Adrenal gland (tissue), 12 donors: ENCODE results near the gene KCNJ18. TPM values are rescaled to one million over a fixed set of nuclear protein-coding genes. Genes with fewer than 3 reads are reported as not detected.
"Not testable (repeated sequence)": the region's sequence is repeated elsewhere in the genome, so short reads cannot be mapped to it uniquely, and the experiment has no call there.

ENCODE experiments used
- DNase-seq, 7 donors: peaks; one replicate each; pipeline ENCODE4 v3.0.0-alpha.2; 2019 to 2020
- H3K27ac ChIP-seq, 5 donors: fragments of 200-600 bp; sonication (generic) in 4 of 5; 1 replicate in 3 of 5; 2 replicates in 2 of 5; pipeline versions ENCODE4 v1.5.1 to v1.8.0; 2016 to 2020; ENCODE audit warnings: mild to moderate bottlenecking in 1 of 5
- H3K27me3 ChIP-seq: fragments of 200-600 bp; 2 replicates; pipeline ENCODE4 v1.8.0; 2021
- H3K36me3 ChIP-seq, 2 donors: fragments of 200-600 bp; replicated peaks in 1 of 2; 1 replicate in 1 of 2; 2 replicates in 1 of 2; pipeline versions ENCODE4 v1.5.1 to v1.8.0; 2018 to 2022
- H3K4me1 ChIP-seq, 2 donors: fragments of 200-600 bp; replicated peaks in 1 of 2; 1 replicate in 1 of 2; 2 replicates in 1 of 2; pipeline versions ENCODE4 v1.5.1 to v1.8.0; 2018 to 2021
- H3K4me3 ChIP-seq, 4 donors: fragments of 200-600 bp; sonication (generic) in 3 of 4; one replicate each; pipeline ENCODE4 v1.5.1; 2016 to 2018
- H3K9me3 ChIP-seq, 3 donors: fragments of 200-600 bp; sonication (generic) in 1 of 3; replicated peaks in 1 of 3; 1 replicate in 2 of 3; 2 replicates in 1 of 3; pipeline versions ENCODE4 v1.5.1 to v1.8.0; 2016 to 2021
- WGBS, 4 donors: extraction: QIAGEN DNeasy Blood & Tissue Kit in 2 of 4; methylation state at CpG; one replicate each; pipeline versions ENCODE4 v1.1.5 to v1.1.7; 2013 to 2017; 5-methylcytosine and 5-hydroxymethylcytosine counted together
- intact Hi-C, 2 donors: fragments of 100-400 bp; cut with DNase I; formaldehyde crosslinking; loops; one replicate each; pipeline versions ENCODE4 v1.14.1 to v1.15.0; 2022 to 2023
- polyA plus RNA-seq, 3 donors: library from polyadenylated mRNA; stranded (reverse); fragments of 200-250 nt in 2 of 3; fragments of 350-450 nt in 1 of 3; fragmentation: Illumina TruSeq in 1 of 3; extraction: RNeasy Lipid Tissue Mini Kit (QIAGEN cat#74804) in 1 of 3; gene quantifications; one replicate each; pipeline ENCODE4 v1.2.3, GENCODE V29; 2013 to 2014
- total RNA-seq, 9 donors: library from RNA; depleted of rRNA in 4 of 9; stranded (reverse); fragments of >200 nt in 4 of 9; fragments of 120-200 nt in 1 of 9; fragmentation: NEBNext Ultra II Directional in 1 of 9; extraction: Animal tissue kit (Norgen Biotek cat#: 25700) in 1 of 9; gene quantifications; one replicate each; pipeline versions ENCODE4 v1.1.0 to v1.2.4, GENCODE V29; 2013 to 2023
- donor health status: healthy with polysubstance abuse.
- donor health status: Bipolar disorder and iron deficiency.
- donor health status: DM: yes; HTN: yes; CAD: no.
- donor health status: DM: no; HTN: no; CAD: no.
- donor health status: DM: no; HTN: no; CAD: no.
- donor health status: DM: yes; HTN: yes; CAD: no.

Gene KCNJ18
- total and polyA plus RNA-seq, 12 donors = not detected

DNA sequence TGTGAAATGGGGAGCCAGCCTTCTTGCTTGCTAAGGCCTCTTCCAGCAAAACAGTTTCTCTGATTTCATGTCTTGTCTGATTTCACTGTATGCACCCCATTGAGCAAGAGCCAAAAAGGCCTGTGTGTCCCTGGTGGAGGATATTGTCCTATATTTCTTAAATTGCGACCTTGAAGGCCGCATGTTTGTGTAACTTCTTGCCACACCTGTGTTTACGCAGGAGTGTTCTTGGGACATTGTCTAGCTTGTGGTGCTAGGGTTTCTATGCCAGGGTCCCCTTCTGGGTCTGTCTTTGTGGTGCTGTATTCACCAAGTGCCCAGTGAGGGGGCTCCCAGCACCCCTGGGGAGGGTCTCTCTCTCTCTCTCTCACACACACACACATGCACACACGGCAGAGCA, 6.8 kb downstream of the KCNJ18 start:
- H3K4me3 ChIP-seq, H3K4me1 ChIP-seq, H3K27me3 ChIP-seq, H3K27ac ChIP-seq, H3K36me3 ChIP-seq, DNase-seq, H3K9me3 ChIP-seq: not testable (repeated sequence)
- 64 to 83% (median 73%) methylated on average over 3 to 4 of the region's 4 CpGs for WGBS, 4 donors
- intact Hi-C loops = loop anchor here in 1 of 2 donors (10.0 kb wide), 1 partner anchor 294 kb away; no protein-coding TSS in a partner anchor

DNA sequence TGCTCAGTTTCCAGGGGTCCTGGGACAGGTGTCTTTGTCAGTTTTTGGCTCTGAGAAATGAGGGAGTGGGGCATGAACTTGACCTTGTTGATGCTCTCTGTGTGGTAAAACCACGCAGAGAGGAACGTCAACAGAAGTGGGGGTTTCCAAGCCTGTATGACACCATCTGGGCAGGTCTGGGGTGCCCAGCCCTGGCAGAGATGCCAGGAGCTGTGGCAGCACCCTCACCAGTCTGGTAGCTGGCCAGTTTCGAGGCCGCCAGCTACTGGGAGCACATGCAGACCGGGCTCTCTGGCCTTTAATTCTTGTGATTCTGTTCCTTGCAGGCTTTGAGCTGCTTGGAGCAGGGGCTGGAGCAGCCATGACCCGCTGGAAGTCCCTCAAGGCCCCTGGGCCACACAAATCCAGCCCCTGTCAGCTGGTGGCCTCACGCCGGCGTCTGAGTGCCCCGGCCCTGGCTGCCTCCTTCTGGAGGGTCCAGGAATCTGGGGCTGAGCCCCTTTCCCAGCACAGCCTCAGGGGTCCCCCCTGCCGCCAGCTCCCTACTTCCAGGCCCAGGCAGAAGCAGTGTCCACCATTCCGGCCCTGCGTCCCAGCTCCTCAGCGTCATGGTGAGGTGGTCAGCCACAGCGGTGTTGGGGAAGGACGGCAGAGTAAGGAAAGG, 7.4 kb downstream of the KCNJ18 start:
- H3K9me3 ChIP-seq, DNase-seq, H3K27me3 ChIP-seq, H3K4me1 ChIP-seq, H3K4me3 ChIP-seq, H3K36me3 ChIP-seq, H3K27ac ChIP-seq: not testable (repeated sequence)
- WGBS, 4 donors = 48 to 74% (median 69%) methylated on average over 6 to 16 of the region's 16 CpGs
- intact Hi-C loops = loop anchor here in 1 of 2 donors (10.0 kb wide), 1 partner anchor 295 kb away; no protein-coding TSS in a partner anchor

DNA sequence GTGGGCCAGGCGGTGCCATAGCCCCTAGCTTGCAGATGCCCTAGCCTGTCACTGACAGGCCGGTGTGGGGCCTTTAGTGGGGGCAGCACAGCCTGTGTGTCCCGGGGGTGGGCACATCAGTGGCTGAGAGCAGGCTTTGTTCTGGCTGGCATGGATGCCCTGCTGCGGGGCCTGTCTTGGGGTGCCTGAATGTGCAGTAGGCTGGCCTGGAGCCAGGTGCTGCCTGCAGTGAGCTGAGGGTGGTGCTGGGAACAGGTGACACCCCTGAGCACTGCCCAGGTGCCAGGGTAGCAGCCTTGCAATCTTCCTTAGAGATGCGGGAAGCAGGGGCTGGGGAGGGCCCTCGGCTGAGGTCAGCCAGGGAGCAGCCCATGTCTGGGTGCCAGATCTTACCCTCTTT, 8.8 kb downstream of the KCNJ18 start:
- intact Hi-C loops, H3K9me3 ChIP-seq, DNase-seq, H3K4me3 ChIP-seq, H3K27me3 ChIP-seq, H3K4me1 ChIP-seq, H3K36me3 ChIP-seq, H3K27ac ChIP-seq: not testable (repeated sequence)
- WGBS, 4 donors = 75 to 86% methylated on average over 4 to 5 of the region's 6 CpGs; no CpG with 5 or more reads in 2 of the 4 donors

DNA sequence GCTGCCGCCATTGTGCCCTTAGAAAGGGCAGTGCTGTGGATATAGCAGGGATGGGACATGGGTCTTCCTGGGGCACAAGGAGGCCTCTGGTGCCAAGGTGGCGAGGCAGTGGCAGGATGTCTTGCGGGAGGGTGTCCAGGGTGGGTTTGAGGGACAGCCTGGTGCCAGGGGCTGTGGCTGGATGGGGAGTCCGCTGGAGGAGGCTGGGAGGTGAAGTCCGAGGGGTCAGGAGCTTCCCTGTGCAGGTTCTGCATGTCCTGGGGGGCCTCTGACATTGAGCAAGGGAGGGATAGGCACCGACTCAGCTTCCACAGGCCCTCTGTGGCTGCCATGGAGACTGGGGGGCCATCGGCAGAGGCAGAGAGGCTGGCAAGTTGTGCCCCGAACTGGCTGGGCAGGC, 9.7 kb downstream of the KCNJ18 start:
- H3K4me3 ChIP-seq, intact Hi-C loops, DNase-seq, H3K27ac ChIP-seq, H3K36me3 ChIP-seq, H3K9me3 ChIP-seq, H3K4me1 ChIP-seq, H3K27me3 ChIP-seq: not testable (repeated sequence)
- WGBS, 4 donors = 70 to 82% (median 77%) methylated on average over 7 to 8 of the region's 8 CpGs

DNA sequence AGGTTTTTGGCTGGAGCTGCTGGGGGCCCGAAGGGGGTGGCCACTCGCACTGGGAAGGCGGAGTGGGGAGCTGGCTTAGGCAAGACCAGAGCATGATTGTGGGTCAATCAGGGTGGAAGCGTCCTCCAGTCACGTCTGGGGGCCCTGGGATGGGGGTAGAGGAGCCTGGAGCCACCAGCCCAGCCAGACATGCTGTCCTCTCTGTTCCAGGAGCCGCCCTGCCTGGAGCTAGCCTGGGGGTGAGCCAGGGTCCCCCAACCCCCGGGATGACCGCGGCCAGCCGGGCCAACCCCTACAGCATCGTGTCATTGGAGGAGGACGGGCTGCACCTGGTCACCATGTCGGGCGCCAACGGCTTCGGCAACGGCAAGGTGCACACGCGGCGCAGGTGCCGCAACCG, 10.2 kb downstream of the KCNJ18 start:
- H3K27ac ChIP-seq, H3K4me1 ChIP-seq, H3K36me3 ChIP-seq, intact Hi-C loops, H3K4me3 ChIP-seq, DNase-seq, H3K27me3 ChIP-seq, H3K9me3 ChIP-seq: not testable (repeated sequence)
- WGBS, 4 donors = 79 to 90% (median 86%) methylated on average over 16 to 22 of the region's 22 CpGs

DNA sequence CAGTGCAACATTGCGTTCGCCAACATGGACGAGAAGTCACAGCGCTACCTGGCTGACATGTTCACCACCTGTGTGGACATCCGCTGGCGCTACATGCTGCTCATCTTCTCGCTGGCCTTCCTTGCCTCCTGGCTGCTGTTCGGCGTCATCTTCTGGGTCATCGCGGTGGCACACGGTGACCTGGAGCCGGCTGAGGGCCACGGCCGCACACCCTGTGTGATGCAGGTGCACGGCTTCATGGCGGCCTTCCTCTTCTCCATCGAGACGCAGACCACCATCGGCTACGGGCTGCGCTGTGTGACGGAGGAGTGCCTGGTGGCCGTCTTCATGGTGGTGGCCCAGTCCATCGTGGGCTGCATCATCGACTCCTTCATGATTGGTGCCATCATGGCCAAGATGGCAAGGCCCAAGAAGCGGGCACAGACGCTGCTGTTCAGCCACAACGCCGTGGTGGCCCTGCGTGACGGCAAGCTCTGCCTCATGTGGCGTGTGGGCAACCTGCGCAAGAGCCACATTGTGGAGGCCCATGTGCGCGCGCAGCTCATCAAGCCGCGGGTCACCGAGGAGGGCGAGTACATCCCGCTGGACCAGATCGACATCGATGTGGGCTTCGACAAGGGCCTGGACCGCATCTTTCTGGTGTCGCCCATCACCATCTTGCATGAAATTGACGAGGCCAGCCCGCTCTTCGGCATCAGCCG, 10.8 kb downstream of the KCNJ18 start:
- H3K27me3 ChIP-seq, intact Hi-C loops, DNase-seq, H3K27ac ChIP-seq, H3K9me3 ChIP-seq, H3K4me3 ChIP-seq, H3K36me3 ChIP-seq, H3K4me1 ChIP-seq: not testable (repeated sequence)
- WGBS, 4 donors = 84 to 92% (median 86%) methylated on average over 20 to 48 of the region's 51 CpGs

DNA sequence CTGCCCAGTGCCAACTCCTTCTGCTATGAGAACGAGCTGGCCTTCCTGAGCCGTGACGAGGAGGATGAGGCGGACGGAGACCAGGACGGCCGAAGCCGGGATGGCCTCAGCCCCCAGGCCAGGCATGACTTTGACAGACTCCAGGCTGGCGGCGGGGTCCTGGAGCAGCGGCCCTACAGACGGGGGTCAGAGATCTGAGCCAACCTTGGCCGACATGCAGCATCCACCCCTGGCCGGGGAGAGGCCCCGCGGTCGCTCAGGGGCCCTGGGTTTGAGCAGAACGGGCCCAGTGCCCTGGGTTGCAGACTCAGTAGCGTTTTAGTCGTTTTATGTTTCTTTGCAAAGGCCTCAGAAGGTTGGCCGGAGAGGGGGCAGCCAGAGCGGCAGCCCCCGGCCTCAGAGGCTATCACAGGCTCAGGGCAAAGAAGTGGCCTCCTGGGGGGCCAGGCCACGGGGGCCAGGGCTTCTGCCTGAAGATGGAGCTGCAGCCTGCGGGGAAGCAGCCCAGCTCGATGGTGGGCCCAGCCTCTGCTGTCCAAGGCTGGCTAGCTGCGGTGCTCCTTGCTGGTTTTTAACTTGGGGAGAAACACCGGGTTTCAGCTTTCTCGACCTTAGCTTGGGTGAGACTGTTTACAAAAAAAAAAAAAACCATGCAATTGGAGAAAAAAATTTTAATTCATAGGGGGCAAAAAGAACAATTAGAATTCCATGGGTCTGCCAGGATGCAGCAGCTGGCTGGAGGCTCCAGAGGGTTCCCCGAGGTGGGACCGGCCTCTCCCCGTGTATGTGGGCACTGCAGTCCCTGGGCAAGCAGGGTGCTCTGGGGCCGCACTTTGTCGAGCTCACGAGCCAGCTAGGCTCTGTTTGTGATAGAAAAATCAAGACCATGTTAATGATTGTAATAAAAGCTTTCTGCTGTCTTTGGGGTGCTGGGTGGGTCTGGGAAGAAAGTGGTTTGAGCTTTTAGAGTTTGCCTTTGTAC, 11.9 kb downstream of the KCNJ18 start:
- H3K9me3 ChIP-seq, H3K4me3 ChIP-seq, DNase-seq, H3K27ac ChIP-seq, H3K4me1 ChIP-seq, H3K27me3 ChIP-seq, intact Hi-C loops, H3K36me3 ChIP-seq: not testable (repeated sequence)
- 81 to 83% (median 82%) methylated on average over 26 to 35 of the region's 35 CpGs for WGBS, 4 donors
